HepG2 (cell line): ENCODE results near the gene PIP4K2B. TPM values are rescaled to one million over a fixed set of nuclear protein-coding genes. Genes with fewer than 3 reads are reported as not detected.

Experiments used
- ARHGAP35 ChIP-seq: sonication (generic); formaldehyde crosslinking; IDR thresholded peaks from 2 replicates; pipeline ENCODE4 v1.9.0; 2022; ENCODE audit warnings: mild to moderate bottlenecking, inconsistent platforms, moderate library complexity, missing genetic modification reagents, borderline replicate concordance
- ARNTL ChIP-seq: sonication (generic); formaldehyde crosslinking; IDR thresholded peaks from 2 replicates; pipeline ENCODE4 v1.4.0; 2020; ENCODE audit warnings: mild to moderate bottlenecking, missing genetic modification reagents
- CBX2 ChIP-seq, 2 experiments: fragments of 200-600 bp in 1 of 2; sonication (generic); formaldehyde crosslinking in 1 of 2; IDR thresholded peaks; 2 replicates each; pipeline versions ENCODE4 v1.7.0 to v1.8.1; 2018 to 2022; ENCODE audit warnings: low read depth in 2 of 2, low read length in 1 of 2, mild to moderate bottlenecking in 1 of 2, missing genetic modification reagents in 1 of 2
- FOSL1 ChIP-seq: sonication (generic); formaldehyde crosslinking; IDR thresholded peaks from 2 replicates; pipeline ENCODE4 v1.9.0; 2021; ENCODE audit warnings: missing genetic modification reagents, borderline replicate concordance
- FOXA1 ChIP-seq, 2 experiments: fragments of 450-650 bp in 1 of 2; sonication (generic) in 1 of 2; formaldehyde crosslinking in 1 of 2; IDR thresholded peaks; 2 replicates each; pipeline versions ENCODE4 v1.4.0 to v1.6.1; 2016 to 2020; ENCODE audit warnings: missing genetic modification reagents in 1 of 2
- GATA4 ChIP-seq: sonication (generic); IDR thresholded peaks from 2 replicates; pipeline ENCODE4 v1.6.1; 2016; ENCODE audit warnings: antibody characterized with exemption, low read depth, borderline replicate concordance
- HNRNPLL ChIP-seq: fragments of 200-400 bp; formaldehyde crosslinking; IDR thresholded peaks from 2 replicates; pipeline ENCODE4 v1.6.1; 2017; ENCODE audit warnings: mild to moderate bottlenecking, low read depth, low read length; ENCODE audit not compliant: poor library complexity, severe bottlenecking
- LCORL ChIP-seq, 2 experiments: fragments of 450-650 bp in 1 of 2; sonication (generic) in 1 of 2; formaldehyde crosslinking in 1 of 2; IDR thresholded peaks; 2 replicates each; pipeline versions ENCODE4 v1.5.0 to v1.6.1; 2017 to 2020; ENCODE audit warnings: antibody characterized with exemption in 1 of 2, missing genetic modification reagents in 1 of 2
- NFIC ChIP-seq: IDR thresholded peaks from 2 replicates; pipeline ENCODE4 v1.6.1; 2012; ENCODE audit warnings: mild to moderate bottlenecking, low read length, inconsistent platforms
- NR2F1 ChIP-seq, 2 experiments: fragments of 450-650 bp in 1 of 2; formaldehyde crosslinking in 1 of 2; IDR thresholded peaks; 2 replicates each; pipeline versions ENCODE4 v1.5.0 to v1.6.1; 2016 to 2020; ENCODE audit warnings: mild to moderate bottlenecking in 1 of 2, missing compliant biosample characterization in 1 of 2, missing genetic modification reagents in 1 of 2, moderate library complexity in 1 of 2
- SAFB2 ChIP-seq: sonication (generic); formaldehyde crosslinking; IDR thresholded peaks from 2 replicates; pipeline ENCODE4 v1.5.1; 2020; ENCODE audit warnings: missing genetic modification reagents, low read depth, mild to moderate bottlenecking, borderline replicate concordance
- SIX1 ChIP-seq: sonication (generic); formaldehyde crosslinking; IDR thresholded peaks from 2 replicates; pipeline ENCODE4 v1.4.0; 2020; ENCODE audit warnings: missing genetic modification reagents, borderline replicate concordance
- SRSF1 ChIP-seq: fragments of 200-400 bp; formaldehyde crosslinking; optimal IDR thresholded peaks from 2 replicates; pipeline ENCODE3; 2017; ENCODE audit warnings: mild to moderate bottlenecking, low read depth, low read length, moderate library complexity
- TBP ChIP-seq: sonication (generic); formaldehyde crosslinking; IDR thresholded peaks from 2 replicates; pipeline ENCODE4 v1.5.0; 2020; ENCODE audit warnings: missing genetic modification reagents
- TGIF2 ChIP-seq: IDR thresholded peaks from 2 replicates; pipeline ENCODE4 v1.6.1; 2016; ENCODE audit warnings: control low read depth, missing compliant biosample characterization
- ZBTB38 ChIP-seq: sonication (generic); formaldehyde crosslinking; IDR thresholded peaks from 2 replicates; pipeline ENCODE4 v1.5.1; 2020; ENCODE audit warnings: mild to moderate bottlenecking, missing genetic modification reagents
- ZFP36L1 ChIP-seq: sonication (generic); formaldehyde crosslinking; IDR thresholded peaks from 2 replicates; pipeline ENCODE4 v1.8.0; 2022; ENCODE audit warnings: mild to moderate bottlenecking, missing genetic modification reagents, moderate library complexity
- ZFP90 ChIP-seq: sonication (generic); formaldehyde crosslinking; IDR thresholded peaks from 2 replicates; pipeline ENCODE4 v1.8.0; 2022; ENCODE audit warnings: missing genetic modification reagents, mild to moderate bottlenecking, inconsistent platforms, borderline replicate concordance
- ZNF12 ChIP-seq: sonication (generic); formaldehyde crosslinking; IDR thresholded peaks from 2 replicates; pipeline ENCODE4 v1.5.0; 2020; ENCODE audit warnings: missing genetic modification reagents
- ZNF235 ChIP-seq: sonication (generic); formaldehyde crosslinking; IDR thresholded peaks from 2 replicates; pipeline ENCODE4 v1.8.1; 2023; ENCODE audit warnings: mild to moderate bottlenecking, missing genetic modification reagents, borderline replicate concordance
- ZNF333 ChIP-seq: sonication (generic); formaldehyde crosslinking; IDR thresholded peaks from 2 replicates; pipeline ENCODE4 v1.4.0; 2020; ENCODE audit warnings: mild to moderate bottlenecking, missing genetic modification reagents, borderline replicate concordance
- ZNF431 ChIP-seq: sonication (generic); formaldehyde crosslinking; IDR thresholded peaks from 2 replicates; pipeline ENCODE4 v1.9.0; 2022; ENCODE audit warnings: missing genetic modification reagents, low read depth, mild to moderate bottlenecking, borderline replicate concordance
- ZNF501 ChIP-seq: sonication (generic); formaldehyde crosslinking; IDR thresholded peaks from 2 replicates; pipeline ENCODE4 v1.5.1; 2020; ENCODE audit warnings: mild to moderate bottlenecking, moderate library complexity, missing genetic modification reagents
- ZNF678 ChIP-seq: sonication (generic); formaldehyde crosslinking; IDR thresholded peaks from 2 replicates; pipeline ENCODE4 v1.4.0; 2020; ENCODE audit warnings: mild to moderate bottlenecking, missing genetic modification reagents
- ZNF713 ChIP-seq: sonication (generic); formaldehyde crosslinking; IDR thresholded peaks from 2 replicates; pipeline ENCODE4 v1.4.0; 2020; ENCODE audit warnings: mild to moderate bottlenecking, missing genetic modification reagents
- ZNF780A ChIP-seq: sonication (generic); formaldehyde crosslinking; IDR thresholded peaks from 2 replicates; pipeline ENCODE4 v1.8.0; 2022; ENCODE audit warnings: mild to moderate bottlenecking, missing genetic modification reagents, moderate library complexity
- ZSCAN30 ChIP-seq: sonication (generic); formaldehyde crosslinking; IDR thresholded peaks from 2 replicates; pipeline ENCODE4 v1.5.0; 2020; ENCODE audit warnings: mild to moderate bottlenecking, missing genetic modification reagents
- polyA plus RNA-seq, 8 experiments: library from polyadenylated mRNA; depleted of rRNA in 3 of 8; stranded (reverse) in 7 of 8; unstranded in 1 of 8; fragments of >200 nt; fragmentation: Illumina TruSeq in 4 of 8; extraction: Trizol in 4 of 8; gene quantifications; 2 replicates each; pipeline versions ENCODE4 v1.2.1 to v1.2.3, GENCODE V29; 2011 to 2016; ENCODE audit warnings: low read depth in 4 of 8, missing spikeins in 1 of 8, mixed read lengths in 1 of 8; ENCODE audit not compliant: insufficient read depth in 1 of 8
- total RNA-seq, 5 experiments: library from RNA; depleted of rRNA; stranded (reverse); fragments of >200 nt; fragmentation: Illumina TruSeq; extraction: Trizol; gene quantifications; 2 replicates each; pipeline ENCODE4 v1.2.3, GENCODE V29; 2016; ENCODE audit warnings: low read depth in 1 of 5
- TF ChIP-seq, protein P1 (sequence below): sonication (generic); formaldehyde crosslinking; IDR thresholded peaks from 2 replicates; pipeline ENCODE4 v1.4.0; 2020; ENCODE audit warnings: missing genetic modification reagents, borderline replicate concordance
- TF ChIP-seq, protein P2 (sequence below): IDR thresholded peaks from 2 replicates; pipeline ENCODE4 v1.6.1; 2016; ENCODE audit warnings: low read depth, control low read depth

Gene PIP4K2B
- total and polyA plus RNA-seq, 2 of the 13 experiments (the other 11 are each of a cell fraction or from before 2014, with no cell fraction given) = 20.4 to 54.0 TPM

- no peak for TF ChIP-seq ZFP36L1 (CRISPR knock-in tag)
- no peak for TF ChIP-seq ZNF713 (CRISPR knock-in tag)
- no peak for TF ChIP-seq FOSL1
- TF ChIP-seq HNRNPLL = no peak
- TF ChIP-seq CBX2 (IDR thresholded peaks at IDR 0.05; ENCODE audit: low read depth, low read length) = no peak
- TF ChIP-seq CBX2 (CRISPR knock-in tag; IDR thresholded peaks at IDR 0.05; ENCODE audit: low read depth) = no peak
- no peak for TF ChIP-seq TGIF2
- no peak for TF ChIP-seq SRSF1
- TF ChIP-seq ZNF501 (CRISPR knock-in tag) = no peak
- TF ChIP-seq TBP (CRISPR knock-in tag) = no peak
- 0 out of 2 replicates have a peak, but pooled peaks have one; percentile 7 for TF ChIP-seq GATA4
- TF ChIP-seq ARHGAP35 (CRISPR knock-in tag) = no peak
- no peak for TF ChIP-seq NFIC
- no peak for TF ChIP-seq FOXA1 (IDR thresholded peaks at IDR 0.05)
- TF ChIP-seq FOXA1 (CRISPR knock-in tag; IDR thresholded peaks at IDR 0.05) = 0 out of 2 replicates have a peak, but pooled peaks have one; percentile 3
- TF ChIP-seq ZNF333 (CRISPR knock-in tag) = no peak
- TF ChIP-seq ZFP90 (CRISPR knock-in tag) = peak; percentile 10; the same call in 1 of the 2 replicates
- TF ChIP-seq, protein P1, sequence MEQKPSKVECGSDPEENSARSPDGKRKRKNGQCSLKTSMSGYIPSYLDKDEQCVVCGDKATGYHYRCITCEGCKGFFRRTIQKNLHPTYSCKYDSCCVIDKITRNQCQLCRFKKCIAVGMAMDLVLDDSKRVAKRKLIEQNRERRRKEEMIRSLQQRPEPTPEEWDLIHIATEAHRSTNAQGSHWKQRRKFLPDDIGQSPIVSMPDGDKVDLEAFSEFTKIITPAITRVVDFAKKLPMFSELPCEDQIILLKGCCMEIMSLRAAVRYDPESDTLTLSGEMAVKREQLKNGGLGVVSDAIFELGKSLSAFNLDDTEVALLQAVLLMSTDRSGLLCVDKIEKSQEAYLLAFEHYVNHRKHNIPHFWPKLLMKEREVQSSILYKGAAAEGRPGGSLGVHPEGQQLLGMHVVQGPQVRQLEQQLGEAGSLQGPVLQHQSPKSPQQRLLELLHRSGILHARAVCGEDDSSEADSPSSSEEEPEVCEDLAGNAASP (CRISPR knock-in tag) = no peak
- peak in 1 of 2 experiments; percentile 53; a peak in 2 of 4 replicates for TF ChIP-seq NR2F1 (CRISPR knock-in tag; IDR thresholded peaks at IDR 0.05)
- TF ChIP-seq ZNF12 = no peak
- no peak for TF ChIP-seq LCORL (IDR thresholded peaks at IDR 0.05)
- peak; percentile 7; the same call in 1 of the 2 replicates for TF ChIP-seq LCORL (CRISPR knock-in tag; IDR thresholded peaks at IDR 0.05)
- TF ChIP-seq ZNF235 (CRISPR knock-in tag) = no peak
- no peak for TF ChIP-seq SAFB2 (CRISPR knock-in tag)
- TF ChIP-seq SIX1 (CRISPR knock-in tag) = no peak
- no peak for TF ChIP-seq ZNF780A
- no peak for TF ChIP-seq ZNF678 (CRISPR knock-in tag)
- TF ChIP-seq ARNTL (CRISPR knock-in tag) = no peak
- TF ChIP-seq ZNF431 (CRISPR knock-in tag) = no peak
- no peak for TF ChIP-seq ZSCAN30 (CRISPR knock-in tag)
- TF ChIP-seq, protein P2, sequence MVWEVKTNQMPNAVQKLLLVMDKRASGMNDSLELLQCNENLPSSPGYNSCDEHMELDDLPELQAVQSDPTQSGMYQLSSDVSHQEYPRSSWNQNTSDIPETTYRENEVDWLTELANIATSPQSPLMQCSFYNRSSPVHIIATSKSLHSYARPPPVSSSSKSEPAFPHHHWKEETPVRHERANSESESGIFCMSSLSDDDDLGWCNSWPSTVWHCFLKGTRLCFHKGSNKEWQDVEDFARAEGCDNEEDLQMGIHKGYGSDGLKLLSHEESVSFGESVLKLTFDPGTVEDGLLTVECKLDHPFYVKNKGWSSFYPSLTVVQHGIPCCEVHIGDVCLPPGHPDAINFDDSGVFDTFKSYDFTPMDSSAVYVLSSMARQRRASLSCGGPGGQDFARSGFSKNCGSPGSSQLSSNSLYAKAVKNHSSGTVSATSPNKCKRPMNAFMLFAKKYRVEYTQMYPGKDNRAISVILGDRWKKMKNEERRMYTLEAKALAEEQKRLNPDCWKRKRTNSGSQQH (CRISPR knock-in tag) = peak; percentile 17
- no peak for TF ChIP-seq ZBTB38 (CRISPR knock-in tag)
Observed at GRCh38 chr17:38800237-38800760, 943 bp upstream of the PIP4K2B start (continued).
